SK-N-SH (cell line): ENCODE measurements around the gene TIGIT. TPM values are rescaled to one million over a fixed set of nuclear protein-coding genes. Genes with fewer than 3 reads are reported as not detected.

ENCODE experiments used
- CTCF ChIA-PET: fragments of 300-600, 350-600 bp; formaldehyde crosslinking; extraction: SDS; loops from one replicate; lab custom pipeline; 2021; lab: Yijun Ruan, JAX
- POLR2A ChIA-PET: fragments of 350-600 bp; sonication (Branson Sonifier 250); formaldehyde crosslinking; extraction: SDS; loops from one replicate; lab custom pipeline; 2020; ENCODE audit warnings: antibody characterized with exemption, inconsistent platforms; lab: Yijun Ruan, JAX
- DNase-seq: peaks from one replicate; pipeline ENCODE4 v3.0.0; 2012
- H2AFZ ChIP-seq: fragments of 200-600 bp; sonication (generic); 2 replicates; pipeline ENCODE4 v1.8.1; 2016; ENCODE audit warnings: antibody characterized with exemption, mild to moderate bottlenecking, low read depth
- H3F3A ChIP-seq: fragments of 200-600 bp; sonication (generic); replicated peaks from 2 replicates; pipeline ENCODE3; 2016; ENCODE audit warnings: antibody characterized with exemption, mild to moderate bottlenecking; ENCODE audit not compliant: insufficient read depth
- H3K27ac ChIP-seq, 2 experiments: fragments of 200-500 bp in 1 of 2; fragments of 200-600 bp in 1 of 2; sonication (Bioruptor generic) in 1 of 2; sonication (generic), shearing (Covaris generic) in 1 of 2; 2 replicates each; pipeline versions ENCODE4 v1.5.1 to v1.6.1; 2014 to 2016; ENCODE audit warnings: low read depth in 2 of 2, inconsistent platforms in 1 of 2, low read length in 1 of 2, mild to moderate bottlenecking in 1 of 2, mixed read lengths in 1 of 2
- H3K27me3 ChIP-seq: fragments of 200-600 bp; sonication (generic), shearing (Covaris generic); 2 replicates; pipeline ENCODE4 v1.6.1; 2016; ENCODE audit warnings: mixed run types; ENCODE audit not compliant: insufficient read depth
- H3K36me3 ChIP-seq, 2 experiments: fragments of 200-500 bp in 1 of 2; fragments of 200-600 bp in 1 of 2; sonication (Bioruptor generic) in 1 of 2; sonication (generic) in 1 of 2; replicated peaks in 1 of 2; 2 replicates each; pipeline versions ENCODE3 to v1.5.1; 2014 to 2016; ENCODE audit warnings: low read length in 1 of 2, mild to moderate bottlenecking in 1 of 2; ENCODE audit not compliant: insufficient read depth in 2 of 2, control insufficient read depth in 1 of 2
- H3K4me1 ChIP-seq, 2 experiments: fragments of 200-500 bp in 1 of 2; fragments of 200-600 bp in 1 of 2; sonication (Bioruptor generic) in 1 of 2; sonication (generic), shearing (Covaris generic) in 1 of 2; 2 replicates each; pipeline versions ENCODE4 v1.5.1 to v1.6.1; 2014 to 2016; ENCODE audit warnings: low read depth in 1 of 2, low read length in 1 of 2, mixed run types in 1 of 2; ENCODE audit not compliant: insufficient read depth in 2 of 2, control insufficient read depth in 1 of 2
- H3K4me2 ChIP-seq: fragments of 200-600 bp; sonication (generic), shearing (Covaris generic); 2 replicates; pipeline ENCODE4 v1.6.1; 2017; ENCODE audit warnings: mixed run types
- H3K4me3 ChIP-seq, 2 experiments: fragments of 200-500 bp in 1 of 2; fragments of 200-600 bp in 1 of 2; sonication (Bioruptor generic) in 1 of 2; sonication (generic), shearing (Covaris generic) in 1 of 2; 2 replicates each; pipeline versions ENCODE4 v1.5.1 to v1.8.1; 2014 to 2016; ENCODE audit warnings: low read depth in 2 of 2, inconsistent platforms in 1 of 2, low read length in 1 of 2, mild to moderate bottlenecking in 1 of 2, mixed read lengths in 1 of 2, moderate library complexity in 1 of 2
- H3K79me2 ChIP-seq: fragments of 200-600 bp; sonication (generic); 2 replicates; pipeline ENCODE4 v1.8.1; 2017; ENCODE audit warnings: mild to moderate bottlenecking; ENCODE audit not compliant: insufficient read depth
- H3K9ac ChIP-seq: fragments of 200-600 bp; sonication (generic); 2 replicates; pipeline ENCODE4 v1.6.1; 2017; ENCODE audit warnings: mixed run types
- H3K9me2 ChIP-seq: fragments of 200-600 bp; sonication (generic); 2 replicates; pipeline ENCODE4 v1.6.1; 2017; ENCODE audit warnings: mixed run types
- H3K9me3 ChIP-seq: fragments of 200-600 bp; sonication (generic); 2 replicates; pipeline ENCODE4 v1.6.1; 2017; ENCODE audit warnings: mixed run types, mild to moderate bottlenecking, moderate library complexity
- H4K20me1 ChIP-seq: fragments of 200-600 bp; sonication (generic); 2 replicates; pipeline ENCODE4 v1.6.1; 2017; ENCODE audit warnings: mild to moderate bottlenecking, mixed run types; ENCODE audit not compliant: insufficient read depth
- CHD2 ChIP-seq: fragments of 150-350 bp; IDR thresholded peaks from 2 replicates; pipeline ENCODE4 v1.6.1; 2018; ENCODE audit warnings: low read length; ENCODE audit not compliant: partially characterized antibody
- ELF1 ChIP-seq: IDR thresholded peaks from 2 replicates; pipeline ENCODE4 v1.4.0; 2012
- EP300 ChIP-seq, 2 experiments: IDR thresholded peaks; 2 replicates each; pipeline versions ENCODE4 v1.4.0 to v1.6.1; 2012; ENCODE audit warnings: borderline replicate concordance in 1 of 2, low read depth in 1 of 2, low read length in 1 of 2
- FOSL2 ChIP-seq: IDR thresholded peaks from 2 replicates; pipeline ENCODE4 v1.4.0; 2012; ENCODE audit warnings: low read depth, mild to moderate bottlenecking, moderate library complexity, borderline replicate concordance
- GABPA ChIP-seq: IDR thresholded peaks from 2 replicates; pipeline ENCODE4 v1.4.0; 2012; ENCODE audit warnings: low read depth, mild to moderate bottlenecking
- IRF3 ChIP-seq: fragments of 150-350 bp; IDR thresholded peaks from 2 replicates; pipeline ENCODE4 v1.6.1; 2016; ENCODE audit warnings: mild to moderate bottlenecking, low read depth, low read length
- MEF2A ChIP-seq: IDR thresholded peaks from 2 replicates; pipeline ENCODE4 v1.4.0; 2012; ENCODE audit warnings: low read depth, borderline replicate concordance
- MXI1 ChIP-seq: IDR thresholded peaks from 2 replicates; pipeline ENCODE4 v1.6.1; 2012; ENCODE audit warnings: mild to moderate bottlenecking, low read depth, low read length, improper control_type of control experiment
- POLR2AphosphoS5 ChIP-seq: IDR thresholded peaks from 2 replicates; pipeline ENCODE4 v1.6.1; 2012; ENCODE audit warnings: low read depth, low read length
- RFX5 ChIP-seq: IDR thresholded peaks from 2 replicates; pipeline ENCODE4 v1.6.1; 2012; ENCODE audit warnings: mild to moderate bottlenecking, improper control_type of control experiment, low read length
- SMC3 ChIP-seq: IDR thresholded peaks from 2 replicates; pipeline ENCODE4 v1.6.1; 2012; ENCODE audit warnings: low read depth, low read length, improper control_type of control experiment
- TAF1 ChIP-seq: IDR thresholded peaks from 2 replicates; pipeline ENCODE4 v1.6.1; 2012; ENCODE audit warnings: low read depth, mild to moderate bottlenecking, low read length, moderate library complexity, borderline replicate concordance
- TCF12 ChIP-seq: IDR thresholded peaks from 2 replicates; pipeline ENCODE4 v1.4.0; 2012
- TEAD4 ChIP-seq: IDR thresholded peaks from 2 replicates; pipeline ENCODE4 v1.4.0; 2012; ENCODE audit warnings: mild to moderate bottlenecking, borderline replicate concordance; ENCODE audit not compliant: insufficient read depth
- USF1 ChIP-seq: IDR thresholded peaks from 2 replicates; pipeline ENCODE4 v1.4.0; 2012; ENCODE audit warnings: low read depth, borderline replicate concordance
- WGBS: methylation state at CpG from one replicate; pipeline ENCODE4 v1.1.6; 2017; ENCODE audit warnings: low lambda C conversion rate; 5-methylcytosine and 5-hydroxymethylcytosine counted together
- polyA plus RNA-seq, 3 experiments: library from polyadenylated mRNA; depleted of rRNA; stranded (reverse); fragments of >200 nt; gene quantifications; 2 replicates each; pipeline ENCODE4 v1.2.3, GENCODE V29; 2012
- TF ChIP-seq, protein P1 (sequence below): IDR thresholded peaks from 2 replicates; pipeline ENCODE4; 2012
- TF ChIP-seq, protein P2 (sequence below): IDR thresholded peaks from 2 replicates; pipeline ENCODE4 v1.4.0; 2012; ENCODE audit warnings: low read depth, borderline replicate concordance

The TIGIT gene
- polyA plus RNA-seq, 1 of the 3 experiments (the other 2 are of a cell fraction) = not detected

DNA sequence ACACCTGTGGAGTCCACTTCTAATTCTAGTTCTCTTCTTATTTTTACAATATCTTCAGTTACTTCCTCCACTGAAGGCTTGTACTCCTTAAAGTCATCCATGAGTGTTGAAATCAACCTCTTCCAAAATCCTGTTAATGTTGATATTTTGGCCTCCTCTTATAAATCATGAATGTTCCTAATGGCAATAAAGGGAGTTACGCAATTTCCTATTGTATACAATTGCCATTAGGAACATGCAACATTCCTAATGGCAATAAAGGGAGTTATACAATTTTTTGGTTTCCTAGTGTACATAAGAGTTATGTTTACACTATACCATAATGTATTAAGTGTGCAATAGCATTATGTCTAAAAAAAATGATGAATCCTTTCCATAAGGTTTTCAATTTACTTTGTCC lies 9.2 kb upstream of the TIGIT start:
- H2AFZ ChIP-seq = no peak overlapping the region
- no peak overlapping the region for H3K9ac ChIP-seq
- ChIA-PET POLR2A (no interaction called here), CTCF (interaction anchor here (1.1 kb wide), 1 partner anchor 51 kb away, joined by 5 read pairs; no protein-coding TSS in a partner anchor)
- DNase-seq = no peak
- no peaks in the 10 kb centered on the region for H3K9me2 ChIP-seq
- H3K9me3 ChIP-seq = no peaks in the 10 kb centered on the region
- H3K79me2 ChIP-seq = no peaks in the 10 kb centered on the region
- TF ChIP-seq MEF2A (no peak), CHD2 (no peak), FOSL2 (no peak), MXI1 (no peak), EP300 (IDR thresholded peaks at IDR 0.05; ENCODE audit: borderline replicate concordance in 1 of 2, low read depth in 1 of 2, low read length in 1 of 2) (no peak), POLR2AphosphoS5 (no peak), IRF3 (no peak), TAF1 (no peak), SMC3 (no peak), ELF1 (no peak), RFX5 (no peak), TCF12 (no peak), GABPA (no peak), USF1 (no peak), TEAD4 (no peak)
- TF ChIP-seq, protein P1, sequence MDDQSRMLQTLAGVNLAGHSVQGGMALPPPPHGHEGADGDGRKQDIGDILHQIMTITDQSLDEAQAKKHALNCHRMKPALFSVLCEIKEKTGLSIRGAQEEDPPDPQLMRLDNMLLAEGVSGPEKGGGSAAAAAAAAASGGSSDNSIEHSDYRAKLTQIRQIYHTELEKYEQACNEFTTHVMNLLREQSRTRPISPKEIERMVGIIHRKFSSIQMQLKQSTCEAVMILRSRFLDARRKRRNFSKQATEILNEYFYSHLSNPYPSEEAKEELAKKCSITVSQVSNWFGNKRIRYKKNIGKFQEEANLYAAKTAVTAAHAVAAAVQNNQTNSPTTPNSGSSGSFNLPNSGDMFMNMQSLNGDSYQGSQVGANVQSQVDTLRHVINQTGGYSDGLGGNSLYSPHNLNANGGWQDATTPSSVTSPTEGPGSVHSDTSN = no peak
- TF ChIP-seq, protein P2, sequence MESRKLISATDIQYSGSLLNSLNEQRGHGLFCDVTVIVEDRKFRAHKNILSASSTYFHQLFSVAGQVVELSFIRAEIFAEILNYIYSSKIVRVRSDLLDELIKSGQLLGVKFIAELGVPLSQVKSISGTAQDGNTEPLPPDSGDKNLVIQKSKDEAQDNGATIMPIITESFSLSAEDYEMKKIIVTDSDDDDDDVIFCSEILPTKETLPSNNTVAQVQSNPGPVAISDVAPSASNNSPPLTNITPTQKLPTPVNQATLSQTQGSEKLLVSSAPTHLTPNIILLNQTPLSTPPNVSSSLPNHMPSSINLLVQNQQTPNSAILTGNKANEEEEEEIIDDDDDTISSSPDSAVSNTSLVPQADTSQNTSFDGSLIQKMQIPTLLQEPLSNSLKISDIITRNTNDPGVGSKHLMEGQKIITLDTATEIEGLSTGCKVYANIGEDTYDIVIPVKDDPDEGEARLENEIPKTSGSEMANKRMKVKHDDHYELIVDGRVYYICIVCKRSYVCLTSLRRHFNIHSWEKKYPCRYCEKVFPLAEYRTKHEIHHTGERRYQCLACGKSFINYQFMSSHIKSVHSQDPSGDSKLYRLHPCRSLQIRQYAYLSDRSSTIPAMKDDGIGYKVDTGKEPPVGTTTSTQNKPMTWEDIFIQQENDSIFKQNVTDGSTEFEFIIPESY = no peak
- no peaks in the 10 kb centered on the region for H4K20me1 ChIP-seq
- WGBS = 70% methylated on average over 1 of the region's 1 CpG
- H3F3A ChIP-seq = no peaks in the 10 kb centered on the region
- no peak overlapping the region for H3K4me3 ChIP-seq
- H3K4me1 ChIP-seq = no peaks in the 10 kb centered on the region
- H3K27me3 ChIP-seq = no peaks in the 10 kb centered on the region
- no peak overlapping the region for H3K27ac ChIP-seq
- H3K4me2 ChIP-seq = no peak overlapping the region
- no peaks in the 10 kb centered on the region for H3K36me3 ChIP-seq
